AG08396 (cell line): ENCODE measurements around the gene SMIM44.
A peak's percentile ranks its signal among the peaks of the same experiment; 100 is the strongest.

ENCODE experiments used
- DNase-seq: peaks from one replicate; pipeline ENCODE4 v3.0.0; 2012; ENCODE audit warnings: low spot score, mixed read lengths

Gene SMIM44

DNA sequence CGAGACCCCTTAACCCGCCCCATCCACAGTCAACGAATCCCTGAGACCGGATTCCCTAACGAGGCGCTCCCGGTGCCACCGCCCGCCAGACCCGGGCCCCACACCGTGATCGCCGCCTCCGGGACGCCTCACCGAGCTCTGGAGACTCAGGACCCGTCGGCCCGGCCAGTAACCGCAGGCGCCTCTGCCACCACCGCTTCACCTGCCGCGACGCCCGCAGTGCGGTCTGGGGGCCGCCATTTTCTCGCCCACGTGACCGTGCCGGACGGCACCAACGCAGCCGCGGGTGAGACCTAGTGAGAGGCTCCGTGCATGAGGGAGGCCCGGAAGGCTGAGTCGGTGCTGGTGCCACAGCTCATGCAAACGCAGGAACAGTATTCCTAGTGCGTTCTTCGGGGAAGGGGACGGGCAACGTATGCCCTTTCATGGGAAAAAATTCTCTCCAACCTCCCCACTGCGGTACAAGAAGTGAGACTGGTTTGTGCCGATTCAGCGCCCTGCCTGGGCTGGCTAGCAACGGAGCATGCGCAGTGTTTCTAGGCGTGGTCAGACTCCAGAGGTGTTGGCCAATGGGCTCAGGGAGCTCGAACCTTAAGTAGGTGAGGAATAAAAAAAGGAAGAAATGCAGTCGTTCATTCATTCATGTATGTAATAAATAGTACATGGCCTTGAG, 17.3 kb upstream of the SMIM44 start, which contains the start of gene DOHH:
DOHH (minus strand) TSS at position 246 of the 673 bp plus-strand sequence. CDS start 3,860 bp downstream, outside the sequence.
- DNase-seq = peak; percentile 99

DNA sequence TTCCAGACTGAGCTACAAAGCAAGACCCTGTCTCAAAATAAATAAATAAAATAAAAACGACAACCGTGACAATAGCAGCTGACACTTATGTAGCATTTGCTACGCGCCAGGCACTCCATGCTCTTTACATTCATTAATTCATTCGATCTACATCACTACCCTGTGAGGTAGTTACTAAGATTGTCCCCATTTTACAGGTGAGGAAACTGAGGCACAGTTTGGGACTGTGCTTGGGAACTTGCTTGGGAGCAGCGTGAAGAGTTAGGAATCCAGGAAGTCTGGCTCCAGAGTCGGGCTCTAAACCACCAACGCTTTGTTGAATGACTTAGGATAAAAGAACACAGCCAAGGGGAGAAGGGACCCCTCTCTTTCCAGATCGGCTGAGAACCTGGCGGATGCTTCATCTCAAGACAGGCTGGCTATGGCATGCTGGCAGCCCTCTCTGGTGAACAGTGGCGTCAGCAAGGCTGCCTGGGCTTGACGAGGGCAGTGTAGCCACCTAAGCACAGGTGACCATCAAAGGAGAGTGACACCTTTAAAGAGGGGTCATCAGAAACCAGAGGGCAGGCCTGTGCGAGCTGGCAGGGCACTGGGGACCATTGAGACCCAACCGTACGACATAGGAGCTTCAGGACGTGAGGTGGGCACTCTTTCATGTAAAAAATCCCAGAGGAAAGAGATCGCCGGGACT, 16.6 kb upstream of the SMIM44 start:
- DNase-seq = no peak

GRCh38 chr19:3497757-3498520, 14.7 kb upstream of the SMIM44 start:
- DNase-seq = no peak

GRCh38 chr19:3496392-3497273, 13.4 kb upstream of the SMIM44 start:
- DNase-seq = no peak

GRCh38 chr19:3494559-3494958, 11.3 kb upstream of the SMIM44 start:
- no peak for DNase-seq

GRCh38 chr19:3494051-3494450, 10.8 kb upstream of the SMIM44 start:
- peak; percentile 87 for DNase-seq

DNA sequence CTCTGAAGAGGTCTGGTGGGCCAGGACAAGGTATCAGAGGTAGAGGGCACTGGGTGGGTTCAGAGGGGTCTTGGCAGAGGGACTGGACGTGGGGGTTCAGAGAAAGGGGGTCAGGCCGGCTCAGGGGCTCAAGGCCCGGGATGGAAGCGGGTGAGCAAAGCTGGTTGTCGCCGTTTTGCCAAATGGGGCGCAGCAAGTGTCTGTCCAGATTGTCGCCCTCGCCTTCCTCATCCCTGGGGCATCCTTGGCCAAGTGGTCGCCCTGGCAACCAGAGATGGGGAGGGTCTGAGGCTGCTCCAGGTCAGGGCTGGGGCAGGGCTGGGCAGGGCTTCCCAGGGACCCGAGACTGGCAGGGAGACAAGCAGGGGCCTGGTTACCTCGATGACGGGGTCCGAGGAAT, 10.4 kb upstream of the SMIM44 start:
- no peak for DNase-seq

DNA sequence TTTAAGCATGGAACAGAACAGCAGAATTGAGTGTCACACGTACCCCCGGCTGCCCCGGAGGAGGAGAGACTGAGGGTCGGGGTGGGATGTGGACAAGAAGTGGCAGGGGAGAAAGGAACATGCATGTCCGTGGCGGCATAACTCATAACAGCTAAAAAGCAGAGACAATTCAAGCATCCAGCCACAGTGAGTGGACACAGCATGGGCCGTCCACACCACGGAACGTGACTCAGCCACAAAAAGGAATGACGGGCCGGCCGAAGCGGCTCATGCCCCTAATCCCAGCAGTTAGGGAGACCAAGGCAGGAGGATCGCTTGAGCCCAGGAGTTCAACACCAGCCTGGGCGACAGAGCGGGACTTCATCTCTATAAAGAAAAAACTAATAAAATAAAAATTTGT, 9.7 kb upstream of the SMIM44 start:
- DNase-seq = no peak

- no peak for DNase-seq
Measured at GRCh38 chr19:3492131-3492839, 9.0 kb upstream of the SMIM44 start.

- no peak for DNase-seq
Measured at GRCh38 chr19:3491396-3492119, 8.3 kb upstream of the SMIM44 start.

DNA sequence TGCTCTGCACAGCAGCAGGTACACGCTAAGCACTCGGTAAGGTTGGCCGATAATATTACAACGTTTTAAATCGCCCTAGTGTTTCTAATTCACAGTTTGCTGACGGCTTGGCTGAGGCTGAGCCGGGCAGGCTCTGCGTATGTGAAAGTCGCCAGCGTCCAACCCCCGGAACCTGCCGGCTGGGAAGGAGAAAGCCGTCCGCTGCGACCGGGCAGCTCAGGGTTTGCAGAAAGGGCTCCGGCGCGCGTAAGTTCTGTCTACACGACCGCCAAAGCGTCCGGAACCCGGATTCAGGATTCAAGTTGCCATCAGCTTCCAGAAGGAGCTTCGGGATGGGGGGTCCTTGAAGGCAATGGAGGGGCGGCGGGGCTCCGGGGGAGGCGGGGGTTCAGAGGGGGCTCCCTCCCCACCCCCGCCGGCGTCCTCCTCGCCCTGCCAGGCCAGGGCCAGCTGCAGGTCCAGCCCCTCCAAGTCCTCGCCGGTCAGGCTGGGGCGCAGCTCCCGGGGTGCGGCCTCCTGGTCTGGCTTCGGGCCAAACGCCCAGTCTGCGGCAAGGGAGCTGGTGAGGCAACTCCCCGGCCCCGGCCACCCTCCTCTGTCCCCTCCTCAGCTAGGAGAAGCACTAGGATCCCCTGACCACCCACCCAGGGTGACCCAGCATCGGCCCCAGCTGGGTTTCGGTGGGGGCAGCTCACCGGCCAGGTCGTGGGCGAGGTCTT, 575 bp downstream of the SMIM44 start:
- DNase-seq = no peak

- no peak for DNase-seq
Measured at GRCh38 chr19:3481241-3482090, 1.8 kb downstream of the SMIM44 start.

DNA sequence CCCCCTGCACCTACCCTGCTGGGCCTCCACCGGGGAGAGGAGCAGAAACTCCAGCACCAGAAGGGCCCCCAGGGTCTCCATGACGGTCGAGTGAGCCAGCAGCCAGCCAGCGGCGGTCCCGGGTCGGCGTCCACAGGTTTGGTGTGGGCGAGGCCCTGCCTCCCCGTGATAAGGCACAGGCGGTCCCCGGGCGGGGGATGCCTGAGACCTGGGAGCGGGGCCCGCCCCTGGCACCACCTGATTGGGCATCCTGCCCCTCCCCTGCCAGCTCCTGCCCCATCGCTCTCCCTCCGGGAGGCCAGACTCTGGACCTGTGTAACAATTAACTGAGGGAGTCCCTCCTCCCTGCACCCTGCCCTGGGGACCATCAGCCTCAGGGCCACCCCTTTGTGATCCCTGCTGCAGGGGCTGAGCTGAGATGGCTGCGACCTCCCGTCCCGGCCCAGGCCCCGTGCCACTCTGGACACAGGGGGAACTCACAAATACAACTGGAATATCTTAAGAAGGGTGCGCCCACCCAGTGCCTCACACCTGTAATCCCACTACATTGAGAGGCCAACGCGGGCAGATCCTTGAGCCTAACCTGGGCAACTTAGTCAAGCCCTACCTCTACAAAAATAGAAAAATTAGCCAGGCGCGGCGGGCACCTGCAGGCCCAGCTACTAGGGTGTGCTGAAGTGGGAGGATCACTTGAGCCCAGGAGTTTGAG, 2.7 kb downstream of the SMIM44 start, which contains the start of gene SMIM24:
SMIM24 (minus strand) TSS at position 143 of the 709 bp plus-strand sequence; CDS start at position 81, 62 bp downstream.
- no peak for DNase-seq

DNA sequence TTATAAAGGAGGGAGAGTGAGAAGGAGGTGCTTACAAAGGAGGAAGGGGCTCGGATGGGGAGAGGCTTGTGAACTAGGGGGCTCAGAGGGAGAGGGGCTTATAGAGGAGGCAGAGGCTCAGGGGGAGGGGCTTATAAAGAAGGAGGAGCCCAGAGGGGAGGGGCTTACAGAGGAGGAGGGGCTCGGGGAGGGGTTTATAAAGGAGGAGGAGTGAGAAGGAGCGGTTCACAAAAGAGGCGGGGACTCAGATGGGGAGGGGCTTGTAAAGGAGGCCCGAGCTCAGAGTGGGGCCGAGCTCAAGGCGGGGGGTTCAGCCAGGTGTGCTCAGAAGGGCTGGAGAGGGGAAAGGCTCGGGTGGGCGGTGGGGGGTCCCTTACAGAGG, 3.4 kb downstream of the SMIM44 start:
- DNase-seq = no peak

DNA sequence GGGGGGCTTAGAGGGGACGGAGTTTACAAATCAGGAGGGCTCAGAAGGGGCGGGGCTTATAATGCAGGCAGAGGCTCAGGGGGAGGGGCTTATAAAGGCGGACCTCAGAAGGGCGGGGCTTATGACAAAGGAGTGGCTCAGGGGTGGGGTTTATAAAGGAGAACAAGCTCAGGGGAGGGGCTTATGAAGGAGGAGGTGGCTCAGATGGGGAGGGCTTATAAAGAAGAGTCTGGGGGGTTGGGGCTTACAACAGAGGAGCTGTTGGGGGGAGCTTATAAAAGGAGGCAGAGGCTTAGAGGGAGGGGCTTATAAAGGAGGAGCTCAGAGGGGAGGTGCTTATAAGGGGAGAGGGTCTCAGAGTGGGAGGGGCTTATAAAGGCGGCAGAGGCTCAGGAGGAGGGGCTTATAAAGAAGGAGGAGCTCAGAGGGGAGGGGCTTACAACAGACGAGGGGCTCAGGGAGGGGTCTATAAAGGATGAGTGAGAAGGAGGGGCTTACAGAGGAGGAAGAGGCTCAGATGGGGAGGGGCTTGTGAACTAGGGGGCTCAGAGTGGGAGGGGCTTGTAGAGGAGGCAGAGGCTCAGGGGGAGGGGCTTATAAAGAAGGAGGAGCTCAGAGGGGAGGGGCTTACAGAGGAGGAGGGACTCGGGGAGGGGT, 3.9 kb downstream of the SMIM44 start:
- DNase-seq = no peak

- DNase-seq = no peak
Measured at GRCh38 chr19:3478409-3479176, 4.6 kb downstream of the SMIM44 start.

DNA sequence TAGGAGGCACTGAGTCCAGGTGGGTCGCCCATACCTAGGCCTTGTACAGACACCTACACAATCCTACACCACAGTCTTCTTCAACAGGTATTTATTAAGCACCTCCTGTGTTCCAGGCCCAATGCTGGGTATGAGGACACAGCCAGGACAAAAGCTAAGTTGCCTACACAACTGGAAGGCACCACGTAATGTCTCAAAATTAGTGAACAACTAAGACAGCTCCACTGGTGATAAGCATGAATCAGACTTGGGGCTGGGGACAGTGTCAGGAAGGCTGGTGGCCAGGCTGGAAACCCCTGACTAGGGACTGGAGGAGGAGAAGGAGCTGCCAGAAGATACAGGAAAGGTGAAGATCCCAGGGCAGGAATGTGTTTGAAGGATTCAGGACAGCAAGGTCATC, 5.3 kb downstream of the SMIM44 start:
- no peak for DNase-seq
